Measurements from ENCODE around the gene GCM1.

GRCh38 chr6:53119349-53119748 lies 29.3 kb downstream of the GCM1 start:
- TF ChIP-seq ZNF223 (tag by site-specific recombination; IDR thresholded peaks at IDR 0.05) (no peak), ZNF660 (tag by site-specific recombination; IDR thresholded peaks at IDR 0.05) (no peak), ZNF792 (tag by site-specific recombination; IDR thresholded peaks at IDR 0.05) (no peak), ZNF777 (tag by site-specific recombination; IDR thresholded peaks at IDR 0.05; ENCODE audit: borderline replicate concordance) (no peak), ZBTB7A (tag by site-specific recombination; IDR thresholded peaks at IDR 0.05; ENCODE audit: low read depth) (no peak), GLI4 (tag by site-specific recombination; IDR thresholded peaks at IDR 0.05) (no peak), BCL11A (tag by site-specific recombination; IDR thresholded peaks at IDR 0.05; ENCODE audit: low read depth) (no peak), PBX3 (CRISPR knock-in tag; IDR thresholded peaks at IDR 0.05) (no peak), ZNF157 (tag by site-specific recombination; IDR thresholded peaks at IDR 0.05) (no peak)
- TF ChIP-seq, protein P1, sequence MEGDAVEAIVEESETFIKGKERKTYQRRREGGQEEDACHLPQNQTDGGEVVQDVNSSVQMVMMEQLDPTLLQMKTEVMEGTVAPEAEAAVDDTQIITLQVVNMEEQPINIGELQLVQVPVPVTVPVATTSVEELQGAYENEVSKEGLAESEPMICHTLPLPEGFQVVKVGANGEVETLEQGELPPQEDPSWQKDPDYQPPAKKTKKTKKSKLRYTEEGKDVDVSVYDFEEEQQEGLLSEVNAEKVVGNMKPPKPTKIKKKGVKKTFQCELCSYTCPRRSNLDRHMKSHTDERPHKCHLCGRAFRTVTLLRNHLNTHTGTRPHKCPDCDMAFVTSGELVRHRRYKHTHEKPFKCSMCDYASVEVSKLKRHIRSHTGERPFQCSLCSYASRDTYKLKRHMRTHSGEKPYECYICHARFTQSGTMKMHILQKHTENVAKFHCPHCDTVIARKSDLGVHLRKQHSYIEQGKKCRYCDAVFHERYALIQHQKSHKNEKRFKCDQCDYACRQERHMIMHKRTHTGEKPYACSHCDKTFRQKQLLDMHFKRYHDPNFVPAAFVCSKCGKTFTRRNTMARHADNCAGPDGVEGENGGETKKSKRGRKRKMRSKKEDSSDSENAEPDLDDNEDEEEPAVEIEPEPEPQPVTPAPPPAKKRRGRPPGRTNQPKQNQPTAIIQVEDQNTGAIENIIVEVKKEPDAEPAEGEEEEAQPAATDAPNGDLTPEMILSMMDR (tag by site-specific recombination; IDR thresholded peaks at IDR 0.05): no peak

Measured in HEK293 (cell line).